K562 (cell line): ENCODE data around the gene TIPARP. TPM values are rescaled to one million over a fixed set of nuclear protein-coding genes. Genes with fewer than 3 reads are reported as not detected.

Source experiments
- BHLHE40 ChIP-seq: IDR thresholded peaks from 2 replicates; pipeline ENCODE4 v1.6.1; 2011; ENCODE audit warnings: low read length, improper control_type of control experiment
- ELF1 ChIP-seq: fragments of 200-800 bp; sonication (Bioruptor generic); IDR thresholded peaks from 2 replicates; pipeline ENCODE4 v1.6.1; 2016; ENCODE audit warnings: missing genetic modification characterization, missing compliant biosample characterization
- LARP7 ChIP-seq: fragments of 450-650 bp; IDR thresholded peaks from 2 replicates; pipeline ENCODE4 v1.6.1; 2016
- MEIS2 ChIP-seq: fragments of 450-650 bp; IDR thresholded peaks from 2 replicates; pipeline ENCODE4 v1.6.1; 2014; ENCODE audit warnings: mild to moderate bottlenecking; ENCODE audit not compliant: partially characterized antibody
- MGA ChIP-seq: fragments of 450-650 bp; IDR thresholded peaks from 2 replicates; pipeline ENCODE4 v1.6.1; 2016; ENCODE audit warnings: mild to moderate bottlenecking, moderate library complexity
- PRDM10 ChIP-seq: fragments of 450-650 bp; IDR thresholded peaks from 2 replicates; pipeline ENCODE4 v1.6.1; 2018; ENCODE audit not compliant: partially characterized antibody
- RAD51 ChIP-seq: fragments of 450-650 bp; IDR thresholded peaks from 2 replicates; pipeline ENCODE4 v1.7.1; 2016; ENCODE audit warnings: low read depth, mild to moderate bottlenecking, borderline replicate concordance
- SFPQ ChIP-seq: fragments of 200-400 bp; formaldehyde crosslinking; IDR thresholded peaks from 2 replicates; pipeline ENCODE4 v1.6.1; 2017; ENCODE audit warnings: mild to moderate bottlenecking, low read depth, low read length, moderate library complexity
- polyA plus RNA-seq, 8 experiments: library from polyadenylated mRNA; depleted of rRNA in 4 of 8; stranded (reverse) in 5 of 8; unstranded in 3 of 8; fragments of >200 nt; fragmentation: Nextera tagmentation in 2 of 8; fragmentation: Illumina TruSeq in 1 of 8; extraction: Ambion mirVana in 2 of 8; extraction: Trizol in 1 of 8; gene quantifications; 2 replicates each; pipeline versions ENCODE4 v1.2.1 to v1.2.3, GENCODE V29; 2011 to 2014; ENCODE audit warnings: inconsistent platforms in 1 of 8, missing spikeins in 1 of 8
- total RNA-seq, 7 experiments: library from RNA; depleted of rRNA in 6 of 7; stranded (reverse); fragments of >200 nt in 6 of 7; fragmentation: Illumina TruSeq in 2 of 7; extraction: Trizol in 2 of 7; gene quantifications; 2 replicates each; pipeline versions ENCODE4 v1.2.1 to v1.2.3, GENCODE V29; 2011 to 2021; ENCODE audit warnings: low replicate concordance in 1 of 7

The TIPARP gene
- total and polyA plus RNA-seq, 9 of the 15 experiments (the other 6 are each of a cell fraction or from before 2014, with no cell fraction given): 2.4 to 29.4 (median 15.1) TPM

GRCh38 chr3:156643729-156644389, 30.5 kb upstream of the TIPARP start (continued):
- TF ChIP-seq MGA (peak; percentile 54), ELF1 (peak; percentile 55; the same call in 1 of the 2 replicates), LARP7 (no peak), RAD51 (no peak), MEIS2 (peak; percentile 84), BHLHE40 (peak; percentile 88), PRDM10 (peak; percentile 53), SFPQ (no peak)
